ENCODE data around the gene SMC3.

DNA sequence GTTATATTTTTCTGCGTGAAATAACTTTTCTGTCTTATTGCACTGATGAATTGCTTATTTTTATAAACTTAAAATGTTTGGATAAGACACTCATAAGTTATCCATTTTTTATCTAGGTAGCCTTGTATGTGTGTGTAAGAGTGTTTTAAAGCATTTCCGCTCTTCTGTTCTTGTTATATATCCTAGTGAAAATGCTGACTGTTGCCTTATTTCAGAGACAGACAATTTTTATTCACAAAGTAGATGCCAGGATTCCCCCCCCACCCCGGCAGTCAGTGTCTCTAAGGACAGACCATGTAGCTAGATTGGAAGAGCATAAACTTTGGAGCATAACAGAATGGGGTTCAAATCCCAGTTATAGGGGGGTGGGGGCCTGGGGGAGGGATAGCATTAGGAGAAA lies 1.6 kb downstream of the SMC3 start:
- TF ChIP-seq, protein P1, sequence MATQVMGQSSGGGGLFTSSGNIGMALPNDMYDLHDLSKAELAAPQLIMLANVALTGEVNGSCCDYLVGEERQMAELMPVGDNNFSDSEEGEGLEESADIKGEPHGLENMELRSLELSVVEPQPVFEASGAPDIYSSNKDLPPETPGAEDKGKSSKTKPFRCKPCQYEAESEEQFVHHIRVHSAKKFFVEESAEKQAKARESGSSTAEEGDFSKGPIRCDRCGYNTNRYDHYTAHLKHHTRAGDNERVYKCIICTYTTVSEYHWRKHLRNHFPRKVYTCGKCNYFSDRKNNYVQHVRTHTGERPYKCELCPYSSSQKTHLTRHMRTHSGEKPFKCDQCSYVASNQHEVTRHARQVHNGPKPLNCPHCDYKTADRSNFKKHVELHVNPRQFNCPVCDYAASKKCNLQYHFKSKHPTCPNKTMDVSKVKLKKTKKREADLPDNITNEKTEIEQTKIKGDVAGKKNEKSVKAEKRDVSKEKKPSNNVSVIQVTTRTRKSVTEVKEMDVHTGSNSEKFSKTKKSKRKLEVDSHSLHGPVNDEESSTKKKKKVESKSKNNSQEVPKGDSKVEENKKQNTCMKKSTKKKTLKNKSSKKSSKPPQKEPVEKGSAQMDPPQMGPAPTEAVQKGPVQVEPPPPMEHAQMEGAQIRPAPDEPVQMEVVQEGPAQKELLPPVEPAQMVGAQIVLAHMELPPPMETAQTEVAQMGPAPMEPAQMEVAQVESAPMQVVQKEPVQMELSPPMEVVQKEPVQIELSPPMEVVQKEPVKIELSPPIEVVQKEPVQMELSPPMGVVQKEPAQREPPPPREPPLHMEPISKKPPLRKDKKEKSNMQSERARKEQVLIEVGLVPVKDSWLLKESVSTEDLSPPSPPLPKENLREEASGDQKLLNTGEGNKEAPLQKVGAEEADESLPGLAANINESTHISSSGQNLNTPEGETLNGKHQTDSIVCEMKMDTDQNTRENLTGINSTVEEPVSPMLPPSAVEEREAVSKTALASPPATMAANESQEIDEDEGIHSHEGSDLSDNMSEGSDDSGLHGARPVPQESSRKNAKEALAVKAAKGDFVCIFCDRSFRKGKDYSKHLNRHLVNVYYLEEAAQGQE (IDR thresholded peaks at IDR 0.05; ENCODE audit: borderline replicate concordance in 1 of 2, low read depth in 1 of 2, low read length in 2 of 2) = no peak
- no peak for TF ChIP-seq NFYB (CRISPR knock-in tag; IDR thresholded peaks at IDR 0.05)
- TF ChIP-seq, protein P2, sequence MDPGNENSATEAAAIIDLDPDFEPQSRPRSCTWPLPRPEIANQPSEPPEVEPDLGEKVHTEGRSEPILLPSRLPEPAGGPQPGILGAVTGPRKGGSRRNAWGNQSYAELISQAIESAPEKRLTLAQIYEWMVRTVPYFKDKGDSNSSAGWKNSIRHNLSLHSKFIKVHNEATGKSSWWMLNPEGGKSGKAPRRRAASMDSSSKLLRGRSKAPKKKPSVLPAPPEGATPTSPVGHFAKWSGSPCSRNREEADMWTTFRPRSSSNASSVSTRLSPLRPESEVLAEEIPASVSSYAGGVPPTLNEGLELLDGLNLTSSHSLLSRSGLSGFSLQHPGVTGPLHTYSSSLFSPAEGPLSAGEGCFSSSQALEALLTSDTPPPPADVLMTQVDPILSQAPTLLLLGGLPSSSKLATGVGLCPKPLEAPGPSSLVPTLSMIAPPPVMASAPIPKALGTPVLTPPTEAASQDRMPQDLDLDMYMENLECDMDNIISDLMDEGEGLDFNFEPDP (CRISPR knock-in tag; conservative IDR thresholded peaks at IDR 0.05) = no peak
- TF ChIP-seq TCF7 (IDR thresholded peaks at IDR 0.05; ENCODE audit: low read depth) = no peak
- no peak for TF ChIP-seq ZBTB3 (CRISPR knock-in tag; IDR thresholded peaks at IDR 0.05; ENCODE audit: borderline replicate concordance, low read depth)
- no peak for TF ChIP-seq ZNF235 (CRISPR knock-in tag; IDR thresholded peaks at IDR 0.05; ENCODE audit: borderline replicate concordance)
- TF ChIP-seq NBN (conservative IDR thresholded peaks at IDR 0.05) = no peak
- TF ChIP-seq NFE2 (CRISPR knock-in tag; IDR thresholded peaks at IDR 0.05) = no peak
